Coronary artery (tissue), 2 donors: ENCODE measurements around the gene EMILIN1.
A peak's percentile ranks its signal among the peaks of the same experiment; 100 is the strongest.

Source experiments
- DNase-seq: peaks from one replicate; pipeline ENCODE4 v3.0.0-alpha.2; 2017; ENCODE audit warnings: low spot score
- H3K27ac ChIP-seq, 2 donors: fragments of 200-600 bp; sonication (generic); one replicate each; pipeline ENCODE4 v1.5.1; 2016 to 2019
- H3K4me3 ChIP-seq: fragments of 200-600 bp; sonication (generic); 2 replicates; pipeline ENCODE4 v1.5.1; 2016; ENCODE audit warnings: mild to moderate bottlenecking, moderate library complexity
- TF ChIP-seq, protein P1 (sequence below): fragments of 200-600 bp; sonication (generic); IDR thresholded peaks from one replicate; pipeline ENCODE4 v1.5.1; 2019; ENCODE audit warnings: antibody characterized with exemption

The EMILIN1 gene

DNA sequence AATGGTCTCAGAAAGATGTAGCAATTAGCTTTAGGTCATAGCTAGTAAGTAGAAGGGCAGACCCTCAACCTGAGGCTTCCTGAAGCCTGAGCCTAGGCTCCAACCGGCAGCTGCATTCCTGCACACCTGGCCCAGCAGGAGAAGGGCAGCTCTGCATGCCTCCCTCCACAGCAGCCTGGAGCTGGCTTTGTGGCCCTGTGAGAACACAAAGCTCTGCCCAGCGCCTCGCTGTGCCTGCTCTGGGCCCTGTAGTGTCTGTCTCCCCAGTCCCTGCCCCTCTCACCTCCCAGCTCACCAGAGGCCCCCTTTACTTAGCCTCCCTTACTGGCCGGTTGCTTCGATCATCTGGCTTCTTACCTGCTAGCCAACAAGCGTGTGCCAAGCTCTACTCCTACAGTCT lies 39.0 kb upstream of the EMILIN1 start:
- TF ChIP-seq, protein P1, sequence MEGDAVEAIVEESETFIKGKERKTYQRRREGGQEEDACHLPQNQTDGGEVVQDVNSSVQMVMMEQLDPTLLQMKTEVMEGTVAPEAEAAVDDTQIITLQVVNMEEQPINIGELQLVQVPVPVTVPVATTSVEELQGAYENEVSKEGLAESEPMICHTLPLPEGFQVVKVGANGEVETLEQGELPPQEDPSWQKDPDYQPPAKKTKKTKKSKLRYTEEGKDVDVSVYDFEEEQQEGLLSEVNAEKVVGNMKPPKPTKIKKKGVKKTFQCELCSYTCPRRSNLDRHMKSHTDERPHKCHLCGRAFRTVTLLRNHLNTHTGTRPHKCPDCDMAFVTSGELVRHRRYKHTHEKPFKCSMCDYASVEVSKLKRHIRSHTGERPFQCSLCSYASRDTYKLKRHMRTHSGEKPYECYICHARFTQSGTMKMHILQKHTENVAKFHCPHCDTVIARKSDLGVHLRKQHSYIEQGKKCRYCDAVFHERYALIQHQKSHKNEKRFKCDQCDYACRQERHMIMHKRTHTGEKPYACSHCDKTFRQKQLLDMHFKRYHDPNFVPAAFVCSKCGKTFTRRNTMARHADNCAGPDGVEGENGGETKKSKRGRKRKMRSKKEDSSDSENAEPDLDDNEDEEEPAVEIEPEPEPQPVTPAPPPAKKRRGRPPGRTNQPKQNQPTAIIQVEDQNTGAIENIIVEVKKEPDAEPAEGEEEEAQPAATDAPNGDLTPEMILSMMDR: no peak
- Histone ChIP-seq H3K4me3 (no peak overlapping the region), H3K27ac (no peak overlapping the region)
- no peak for DNase-seq

DNA sequence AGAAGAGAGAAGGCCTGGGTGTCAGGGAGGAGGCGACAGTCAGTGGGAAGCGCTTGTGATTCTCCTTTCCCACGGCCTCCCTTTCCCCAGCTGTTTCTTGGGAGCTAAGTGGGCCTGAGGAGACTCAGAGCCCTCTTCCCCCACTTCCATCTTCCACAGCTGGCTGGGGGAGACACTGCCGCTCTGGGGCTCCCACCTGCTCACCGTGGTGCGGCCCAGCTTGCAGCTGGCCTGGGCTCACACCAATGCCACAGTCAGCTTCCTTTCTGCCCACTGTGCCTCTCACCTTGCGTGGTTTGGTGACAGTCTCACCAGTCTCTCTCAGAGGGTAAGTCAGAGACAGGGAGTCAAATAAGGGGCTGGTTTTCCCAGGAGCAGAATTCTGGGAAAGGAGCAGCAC lies 38.5 kb upstream of the EMILIN1 start:
- no peak for DNase-seq
- no peak overlapping the region for H3K4me3 ChIP-seq
- H3K27ac ChIP-seq: no peak overlapping the region
- TF ChIP-seq, protein P1: no peak

DNA sequence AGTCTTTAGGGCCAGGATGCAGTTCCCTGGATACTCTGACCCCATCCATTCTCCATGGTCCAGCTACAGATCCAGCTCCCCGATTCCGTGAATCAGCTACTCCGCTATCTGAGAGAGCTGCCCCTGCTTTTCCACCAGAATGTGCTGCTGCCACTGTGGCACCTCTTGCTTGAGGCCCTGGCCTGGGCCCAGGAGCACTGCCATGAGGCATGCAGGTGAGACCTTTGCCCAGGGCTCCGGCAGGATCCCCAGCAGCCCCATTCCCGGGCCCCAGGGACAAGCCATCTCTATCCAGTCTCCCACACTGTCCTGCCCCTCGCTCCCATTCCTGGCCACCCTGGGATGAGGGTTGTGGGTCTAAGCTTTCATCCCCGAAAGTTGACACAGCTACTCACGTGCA lies 38.1 kb upstream of the EMILIN1 start:
- no peak for DNase-seq
- TF ChIP-seq, protein P1: no peak
- no peak overlapping the region for H3K27ac ChIP-seq
- no peak overlapping the region for H3K4me3 ChIP-seq

DNA sequence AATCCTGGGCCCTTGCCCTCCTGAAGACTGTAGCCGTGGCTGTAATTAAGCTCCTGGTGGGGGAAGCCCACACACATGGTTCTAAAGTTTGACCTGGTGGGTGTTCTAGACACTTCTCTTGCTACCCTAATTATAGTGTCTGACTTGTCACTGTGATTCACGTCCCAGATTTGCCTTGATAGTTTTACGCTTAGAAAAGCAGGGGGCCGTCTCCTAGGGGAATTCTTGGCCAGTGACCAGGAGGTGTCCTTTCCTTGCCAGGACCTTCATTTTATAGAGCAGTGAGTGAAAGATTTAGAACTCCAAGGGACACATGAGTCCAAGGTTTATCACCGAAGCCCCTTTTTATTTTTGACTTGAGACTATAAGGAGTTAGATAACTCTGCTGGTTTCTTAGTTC lies 36.7 kb upstream of the EMILIN1 start:
- DNase-seq: no peak
- no peak overlapping the region for H3K4me3 ChIP-seq
- TF ChIP-seq, protein P1: no peak
- peak overlapping the region in 1 of 2 donors; percentile 35 for H3K27ac ChIP-seq

DNA sequence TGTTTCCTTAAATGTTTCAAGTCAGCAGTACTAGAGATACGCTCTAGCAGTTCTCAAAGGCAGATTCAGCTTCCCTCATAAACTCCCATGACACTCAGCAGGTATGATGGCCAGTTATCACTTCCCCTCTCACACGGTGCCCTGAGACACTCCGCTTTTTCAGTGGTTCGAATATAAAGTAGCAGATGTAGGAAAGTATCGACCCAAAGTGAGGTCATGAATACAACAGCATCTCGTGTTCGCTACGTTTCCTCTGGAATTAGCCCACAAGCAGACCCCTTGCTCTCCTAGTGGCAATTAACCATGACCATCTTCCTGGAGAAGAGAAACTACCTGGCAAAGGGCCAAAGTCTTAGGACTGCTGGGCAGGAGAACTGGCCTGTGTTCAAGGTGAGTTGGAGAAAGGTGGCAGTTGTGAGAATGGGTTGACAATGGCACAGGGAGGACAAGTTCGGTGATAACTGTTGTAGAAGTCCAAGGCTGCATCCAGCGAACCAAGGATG lies 36.2 kb upstream of the EMILIN1 start:
- TF ChIP-seq, protein P1: no peak
- no peak overlapping the region for H3K4me3 ChIP-seq
- DNase-seq: no peak
- peak overlapping the region in 1 of 2 donors; percentile 35 for H3K27ac ChIP-seq

DNA sequence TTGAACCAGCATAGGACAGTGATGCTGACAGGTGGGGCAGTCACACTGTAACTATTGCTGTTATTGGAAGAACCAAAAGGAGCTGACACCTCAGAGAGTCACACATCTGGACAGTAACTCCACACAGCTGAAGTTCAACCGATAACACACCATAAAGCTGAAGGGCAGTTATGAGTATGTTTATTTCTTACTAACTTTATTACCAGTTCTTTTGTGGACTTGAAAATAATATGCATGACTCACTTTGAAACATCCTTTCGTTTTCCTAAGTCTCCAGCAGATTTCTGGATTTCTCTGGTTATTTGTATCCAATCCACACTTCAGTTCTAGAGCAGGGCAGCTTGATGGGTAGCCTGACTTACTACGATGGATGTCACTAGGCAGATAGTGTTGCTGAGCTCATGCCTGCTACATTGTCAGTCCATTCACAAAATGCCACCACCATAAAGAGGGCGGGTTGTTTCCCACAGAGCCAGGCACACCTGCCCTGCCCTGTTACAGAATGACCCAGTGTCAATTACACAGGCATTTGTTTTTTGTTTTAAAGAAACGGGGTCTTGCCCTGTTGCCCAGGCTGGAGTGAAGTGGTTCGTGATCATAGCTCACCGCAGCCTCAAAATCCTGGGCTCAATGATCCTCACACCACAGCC lies 35.3 kb upstream of the EMILIN1 start:
- DNase-seq: no peak

More for the DNA sequence above, 35.3 kb upstream of the EMILIN1 start:
- Histone ChIP-seq H3K4me3 (no peak overlapping the region), H3K27ac (no peak overlapping the region)
- TF ChIP-seq, protein P1: no peak
